ENCODE data around the gene ADAM22. TPM values are rescaled to one million over a fixed set of nuclear protein-coding genes. Genes with fewer than 3 reads are reported as not detected.
"Not testable (repeated sequence)": the region's sequence is repeated elsewhere in the genome, so short reads cannot be mapped to it uniquely, and the experiment has no call there.

ADAM22 gene
- polyA plus RNA-seq, 1 of the 3 experiments (the other 2 are of a cell fraction): 3.0 TPM

GRCh38 chr7:87935384-87935706, 1.3 kb downstream of the ADAM22 start:
- Histone ChIP-seq H3K36me3 (replicated peaks in 1 of 2; ENCODE audit: control insufficient read depth in 1 of 2, insufficient read depth in 2 of 2, low read length in 1 of 2) (peaks cover 0 to 3% of the 10 kb centered on the region in 2 experiments), H3K9me3 (no peaks in the 10 kb centered on the region), H2AFZ (ENCODE audit: low read depth) (peak overlapping the region; percentile 95), H3K4me1 (ENCODE audit: control insufficient read depth in 1 of 2, insufficient read depth in 2 of 2, low read depth in 1 of 2, low read length in 1 of 2) (peaks cover 0 to 12% of the 10 kb centered on the region in 2 experiments; a peak in 2 of 4 replicates), H3K9me2 (no peaks in the 10 kb centered on the region), H3K79me2 (ENCODE audit: insufficient read depth) (no peaks in the 10 kb centered on the region), H3K27ac (ENCODE audit: low read depth in 2 of 2, low read length in 1 of 2) (peak overlapping the region in 1 of 2 experiments; percentile 91; a peak in 1 of 4 replicates), H3K4me2 (peak overlapping the region; percentile 95), H3K9ac (no peak overlapping the region), H3K4me3 (ENCODE audit: low read depth in 2 of 2, low read length in 1 of 2) (peak overlapping the region; percentile 74 to 75), H4K20me1 (ENCODE audit: insufficient read depth) (no peaks in the 10 kb centered on the region), H3K27me3 (ENCODE audit: insufficient read depth) (no peaks in the 10 kb centered on the region), H3F3A (replicated peaks; ENCODE audit: insufficient read depth) (no peaks in the 10 kb centered on the region)
- no peak for DNase-seq
- 25% methylated on average over 8 of the region's 8 CpGs for WGBS (ENCODE audit: low lambda C conversion rate)
- ChIA-PET POLR2A (interaction anchor here (1.3 kb wide), 1 partner anchor 99 kb away, joined by 4 read pairs; no protein-coding TSS in a partner anchor), CTCF (interaction anchor here (1.0 to 3.7 kb wide), 11 partner anchors 9 to 463 kb away, joined by 3 to 23 read pairs (median 4); no protein-coding TSS in a partner anchor)
- TF ChIP-seq GABPA (IDR thresholded peaks at IDR 0.05; ENCODE audit: low read depth): no peak
- peak; percentile 98 for TF ChIP-seq MXI1 (IDR thresholded peaks at IDR 0.05; ENCODE audit: low read depth, low read length)

GRCh38 chr7:87941138-87941537, 7.1 kb downstream of the ADAM22 start:
- Histone ChIP-seq H3K4me3 (ENCODE audit: low read depth in 2 of 2, low read length in 1 of 2) (no peak overlapping the region), H3K9me3 (no peaks in the 10 kb centered on the region), H3K9me2 (no peaks in the 10 kb centered on the region), H3K79me2 (ENCODE audit: insufficient read depth) (no peaks in the 10 kb centered on the region), H3K4me1 (ENCODE audit: control insufficient read depth in 1 of 2, insufficient read depth in 2 of 2, low read depth in 1 of 2, low read length in 1 of 2) (peaks cover 0 to 7% of the 10 kb centered on the region in 2 experiments; a peak in 2 of 4 replicates), H3F3A (replicated peaks; ENCODE audit: insufficient read depth) (no peaks in the 10 kb centered on the region), H3K4me2 (no peak overlapping the region), H4K20me1 (ENCODE audit: insufficient read depth) (no peaks in the 10 kb centered on the region), H3K27me3 (ENCODE audit: insufficient read depth) (no peaks in the 10 kb centered on the region), H3K36me3 (replicated peaks in 1 of 2; ENCODE audit: control insufficient read depth in 1 of 2, insufficient read depth in 2 of 2, low read length in 1 of 2) (peaks cover 0 to 6% of the 10 kb centered on the region in 2 experiments), H3K27ac (ENCODE audit: low read depth in 2 of 2, low read length in 1 of 2) (no peak overlapping the region), H3K9ac (no peak overlapping the region), H2AFZ (ENCODE audit: low read depth) (no peak overlapping the region)
- TF ChIP-seq GABPA (IDR thresholded peaks at IDR 0.05; ENCODE audit: low read depth) (no peak), FOXJ3 (CRISPR knock-in tag; IDR thresholded peaks at IDR 0.05) (no peak), YY1 (IDR thresholded peaks at IDR 0.05; ENCODE audit: low read depth) (no peak), TCF12 (IDR thresholded peaks at IDR 0.05) (no peak), NRF1 (IDR thresholded peaks at IDR 0.05; ENCODE audit: low read depth, low read length) (no peak), MAX (IDR thresholded peaks at IDR 0.05; ENCODE audit: low read depth) (no peak), PBX3 (IDR thresholded peaks at IDR 0.05) (no peak), CHD2 (IDR thresholded peaks at IDR 0.05; ENCODE audit: low read length, partially characterized antibody) (no peak)
- ChIA-PET POLR2A (no interaction called here), CTCF (no interaction called here)
- DNase-seq: no peak
- WGBS (ENCODE audit: low lambda C conversion rate): 94% methylated on average over 4 of the region's 4 CpGs

GRCh38 chr7:87944547-87944946, 10.5 kb downstream of the ADAM22 start:
- H3K4me2 ChIP-seq: no peak overlapping the region
- TF ChIP-seq RCOR1 (IDR thresholded peaks at IDR 0.05; ENCODE audit: low read length) (no peak), TCF12 (IDR thresholded peaks at IDR 0.05) (no peak), FOXM1 (IDR thresholded peaks at IDR 0.05; ENCODE audit: low read depth) (no peak), EZH2phosphoT487 (IDR thresholded peaks at IDR 0.05; ENCODE audit: borderline replicate concordance, low read depth) (no peak), SMC3 (IDR thresholded peaks at IDR 0.05; ENCODE audit: low read depth, low read length) (no peak)
- no peak overlapping the region for H3K9ac ChIP-seq
- ChIA-PET POLR2A (interaction anchor here (1.0 kb wide), 1 partner anchor 10 kb away, joined by 3 read pairs; the partner anchor contains the start of gene ADAM22), CTCF (interaction anchor here (0.6 to 1.6 kb wide), 4 partner anchors 10 to 171 kb away, joined by 3 to 5 read pairs (median 4); no protein-coding TSS in a partner anchor)
- no peaks in the 10 kb centered on the region; a peak in 2 of 4 replicates for H3K4me1 ChIP-seq (ENCODE audit: control insufficient read depth in 1 of 2, insufficient read depth in 2 of 2, low read depth in 1 of 2, low read length in 1 of 2)
- no peak overlapping the region for H3K27ac ChIP-seq (ENCODE audit: low read depth in 2 of 2, low read length in 1 of 2)
- peaks cover 0 to 3% of the 10 kb centered on the region in 2 experiments for H3K36me3 ChIP-seq (replicated peaks in 1 of 2; ENCODE audit: control insufficient read depth in 1 of 2, insufficient read depth in 2 of 2, low read length in 1 of 2)
- no peaks in the 10 kb centered on the region for H3K9me3 ChIP-seq
- H3K9me2 ChIP-seq: no peaks in the 10 kb centered on the region
- no peaks in the 10 kb centered on the region for H3K27me3 ChIP-seq (ENCODE audit: insufficient read depth)
- no peak overlapping the region for H3K4me3 ChIP-seq (ENCODE audit: low read depth in 2 of 2, low read length in 1 of 2)
- DNase-seq: no peak
- 79% methylated on average over 3 of the region's 3 CpGs for WGBS (ENCODE audit: low lambda C conversion rate)
- no peaks in the 10 kb centered on the region for H3F3A ChIP-seq (replicated peaks; ENCODE audit: insufficient read depth)
- H4K20me1 ChIP-seq (ENCODE audit: insufficient read depth): no peaks in the 10 kb centered on the region
- no peaks in the 10 kb centered on the region for H3K79me2 ChIP-seq (ENCODE audit: insufficient read depth)
- H2AFZ ChIP-seq (ENCODE audit: low read depth): no peak overlapping the region

GRCh38 chr7:87945926-87946325, 11.9 kb downstream of the ADAM22 start:
- H3K9me3 ChIP-seq; H4K20me1 ChIP-seq (ENCODE audit: insufficient read depth); H3K79me2 ChIP-seq (ENCODE audit: insufficient read depth); H3K4me3 ChIP-seq (ENCODE audit: low read depth in 2 of 2, low read length in 1 of 2); H3K36me3 ChIP-seq (replicated peaks in 1 of 2; ENCODE audit: control insufficient read depth in 1 of 2, insufficient read depth in 2 of 2, low read length in 1 of 2); DNase-seq; POLR2A ChIA-PET; H3F3A ChIP-seq (replicated peaks; ENCODE audit: insufficient read depth); H2AFZ ChIP-seq (ENCODE audit: low read depth); H3K4me2 ChIP-seq; H3K9me2 ChIP-seq; H3K4me1 ChIP-seq (ENCODE audit: control insufficient read depth in 1 of 2, insufficient read depth in 2 of 2, low read depth in 1 of 2, low read length in 1 of 2); H3K9ac ChIP-seq; H3K27ac ChIP-seq (ENCODE audit: low read depth in 2 of 2, low read length in 1 of 2); H3K27me3 ChIP-seq (ENCODE audit: insufficient read depth): not testable (repeated sequence)
- CTCF ChIA-PET: interaction anchor here (1.1 kb wide), 1 partner anchor 12 kb away, joined by 3 read pairs; the partner anchor contains the start of gene ADAM22

All from SK-N-SH (cell line).